ENCODE measurements around the gene FRMD4A.

GRCh38 chr10:13651969-13652720, 678.6 kb downstream of the FRMD4A start:
- no peak for TF ChIP-seq EZH2 (IDR thresholded peaks at IDR 0.05; ENCODE audit: low read depth)
- TF ChIP-seq CTCF (conservative IDR thresholded peaks at IDR 0.05), result no peak
